HCT116 (cell line): Measurements from ENCODE around the gene FCMR. TPM values are rescaled to one million over a fixed set of nuclear protein-coding genes. Genes with fewer than 3 reads are reported as not detected.

Source experiments
- ATAC-seq: fragments of 200-7000 bp; cut with Tn5 transposase; 2 replicates; pipeline ENCODE4 v1.9.1; 2020; ENCODE audit warnings: mild to moderate bottlenecking, moderate library complexity
- BruUV-seq: library from RNA; stranded (reverse); fragments of 400-500 nt; replicated peaks from 2 replicates; lab custom pipeline; 2021; lab: Mats Ljungman, UMichigan
- CTCF ChIA-PET: fragments of 300-600 bp; sonication (Branson Sonifier 250); formaldehyde crosslinking; loops from one replicate; lab custom pipeline; 2021; ENCODE audit warnings: antibody characterized with exemption; lab: Charles Lee
- POLR2A ChIA-PET: fragments of 300-600, 350-600 bp; sonication (Branson Sonifier 250); formaldehyde crosslinking; loops from one replicate; lab custom pipeline; 2021; ENCODE audit warnings: antibody characterized with exemption; lab: Charles Lee
- RAD21 ChIA-PET, 2 experiments: fragments of 300-600 bp; sonication (Branson Sonifier 250); formaldehyde crosslinking; loops; one replicate each; lab custom pipeline; 2023; ENCODE audit warnings: low total read pairs in 2 of 2; ENCODE audit not compliant: uncharacterized antibody in 2 of 2, unreplicated experiment in 2 of 2, low non-redundant PET in 1 of 2; lab: Charles Lee
- DNase-seq: peaks from one replicate; pipeline ENCODE4 v3.0.0-alpha.2; 2010; ENCODE audit warnings: low read depth, low spot score
- H2AFZ ChIP-seq: fragments of 200-600 bp; shearing (Covaris generic), sonication (generic); 2 replicates; pipeline ENCODE4 v1.6.1; 2017; ENCODE audit warnings: low read depth, mixed run types, mixed read lengths, antibody characterized with exemption, low read length; ENCODE audit not compliant: poor library complexity, severe bottlenecking
- H3K27ac ChIP-seq: 2 replicates; pipeline ENCODE4 v1.5.1; 2012; ENCODE audit warnings: low read depth, low read length
- H3K27me3 ChIP-seq: fragments of 200-600 bp; sonication (generic); 2 replicates; pipeline ENCODE4 v1.6.1; 2016; ENCODE audit warnings: mixed run types, low read length, mixed read lengths; ENCODE audit not compliant: insufficient read depth
- H3K36me3 ChIP-seq, 2 experiments: fragments of 200-500 bp in 1 of 2; fragments of 200-600 bp in 1 of 2; sonication (Bioruptor generic) in 1 of 2; sonication (generic) in 1 of 2; 2 replicates each; pipeline versions ENCODE4 v1.5.1 to v1.6.1; 2014 to 2016; ENCODE audit warnings: low read length in 2 of 2, inconsistent platforms in 1 of 2, mixed read lengths in 1 of 2, mixed run types in 1 of 2; ENCODE audit not compliant: insufficient read depth in 2 of 2, control insufficient read depth in 1 of 2
- H3K4me1 ChIP-seq, 2 experiments: fragments of 200-600 bp in 1 of 2; sonication (generic) in 1 of 2; 2 replicates each; pipeline versions ENCODE4 v1.5.1 to v1.6.1; 2012 to 2017; ENCODE audit warnings: low read length in 2 of 2, inconsistent platforms in 1 of 2, mild to moderate bottlenecking in 1 of 2, mixed read lengths in 1 of 2, mixed run types in 1 of 2, moderate library complexity in 1 of 2; ENCODE audit not compliant: insufficient read depth in 2 of 2, control insufficient read depth in 1 of 2
- H3K4me2 ChIP-seq: fragments of 200-600 bp; sonication (generic); 2 replicates; pipeline ENCODE4 v1.6.1; 2017; ENCODE audit warnings: mixed run types, low read length, mixed read lengths
- H3K4me3 ChIP-seq, 2 experiments: fragments of 200-600 bp in 1 of 2; sonication (generic) in 1 of 2; replicated peaks in 1 of 2; 2 replicates each; pipeline ENCODE4 v1.5.1; 2011 to 2016; ENCODE audit warnings: low read length in 2 of 2, control low read depth in 1 of 2, low read depth in 1 of 2, mild to moderate bottlenecking in 1 of 2, mixed read lengths in 1 of 2, mixed run types in 1 of 2
- H3K79me2 ChIP-seq: fragments of 200-600 bp; sonication (generic); 2 replicates; pipeline ENCODE4 v1.6.1; 2017; ENCODE audit warnings: mild to moderate bottlenecking, mixed run types, low read length, moderate library complexity, mixed read lengths; ENCODE audit not compliant: insufficient read depth
- H3K9ac ChIP-seq: fragments of 200-600 bp; sonication (generic); 2 replicates; pipeline ENCODE4 v1.6.1; 2016; ENCODE audit warnings: low read length, mixed read lengths
- H3K9me2 ChIP-seq: fragments of 200-600 bp; sonication (generic), shearing (Covaris generic); 2 replicates; pipeline ENCODE4 v1.6.1; 2017; ENCODE audit warnings: mixed run types, mild to moderate bottlenecking, moderate library complexity; ENCODE audit not compliant: insufficient read depth
- H3K9me3 ChIP-seq, 2 experiments: fragments of 200-500 bp in 1 of 2; fragments of 200-600 bp in 1 of 2; sonication (Bioruptor generic) in 1 of 2; sonication (generic) in 1 of 2; 2 replicates each; pipeline ENCODE4 v1.6.1; 2014 to 2017; ENCODE audit warnings: low read length in 2 of 2, mixed read lengths in 2 of 2, inconsistent platforms in 1 of 2, low read depth in 1 of 2, mild to moderate bottlenecking in 1 of 2, mixed run types in 1 of 2, moderate library complexity in 1 of 2; ENCODE audit not compliant: control insufficient read depth in 1 of 2, insufficient read depth in 1 of 2
- H4K20me1 ChIP-seq: fragments of 200-600 bp; sonication (generic), shearing (Covaris generic); 2 replicates; pipeline ENCODE4 v1.6.1; 2017; ENCODE audit warnings: mixed run types, mild to moderate bottlenecking, moderate library complexity; ENCODE audit not compliant: insufficient read depth
- CBX3 ChIP-seq: IDR thresholded peaks from 2 replicates; pipeline ENCODE4 v1.6.1; 2012; ENCODE audit warnings: low read depth
- RAD21 ChIP-seq: IDR thresholded peaks from 2 replicates; pipeline ENCODE4 v1.6.1; 2012; ENCODE audit warnings: low read depth, mild to moderate bottlenecking
- intact Hi-C: fragments of 100-400 bp; cut with micrococcal nuclease; formaldehyde crosslinking; loops from 2 replicates; pipeline ENCODE4 v1.10.0; 2022
- total RNA-seq: library from RNA; stranded (reverse); gene quantifications from one replicate; pipeline ENCODE4 v1.2.1, GENCODE V29; 2021; ENCODE audit not compliant: unreplicated experiment
- TF ChIP-seq, protein P1 (sequence below), 3 experiments: fragments of 200-600 bp in 1 of 3; sonication (generic) in 1 of 3; IDR thresholded peaks in 2 of 3; conservative IDR thresholded peaks in 1 of 3; 2 replicates each; pipeline ENCODE4 v1.5.1; 2012 to 2017; ENCODE audit warnings: low read depth in 2 of 3, low read length in 2 of 3, antibody characterized with exemption in 1 of 3, borderline replicate concordance in 1 of 3, control low read depth in 1 of 3, mild to moderate bottlenecking in 1 of 3, mixed read lengths in 1 of 3, mixed run types in 1 of 3, moderate library complexity in 1 of 3; ENCODE audit not compliant: insufficient read depth in 1 of 3

Gene FCMR
- total RNA-seq, 1 experiment from 2014 or later = 0.61 TPM

DNA sequence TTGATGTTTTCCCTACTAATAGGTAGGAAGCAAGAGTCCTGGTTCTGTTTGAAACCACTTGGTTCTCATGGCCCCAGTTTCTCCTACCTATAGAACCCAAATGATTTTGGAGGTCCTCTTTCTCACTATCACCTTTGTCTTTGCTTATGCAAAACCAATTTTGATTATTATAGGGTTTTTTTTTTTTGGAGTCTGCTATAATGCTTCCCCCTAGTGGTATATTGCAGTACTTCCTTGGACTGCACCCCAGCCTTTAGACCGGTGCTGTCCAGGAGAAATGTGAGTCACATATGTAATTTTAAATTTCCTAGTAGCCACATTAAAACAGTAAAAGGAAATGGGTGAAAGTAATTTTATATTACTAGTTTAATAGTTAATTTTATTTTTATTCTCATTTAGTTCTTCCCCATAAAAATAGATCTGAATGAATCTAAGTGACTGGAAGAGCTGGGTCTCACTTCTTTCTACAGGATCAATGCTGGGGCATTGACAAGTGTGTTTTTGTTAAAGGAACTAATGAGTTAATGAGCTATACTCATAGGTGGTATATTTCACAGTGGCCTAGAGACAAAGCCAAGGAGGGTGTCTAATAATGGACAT, 10.6 kb downstream of the FCMR start:
- CTCF ChIA-PET = interaction anchor here (0.7 to 3.0 kb wide), 15 partner anchors 16 to 432 kb away, joined by 3 to 48 read pairs (median 6); partner anchors contain the start of gene PFKFB2
- H3K4me2 ChIP-seq = no peak overlapping the region
- no peak overlapping the region for H3K27ac ChIP-seq

More for the DNA sequence above, 10.6 kb downstream of the FCMR start:
- Histone ChIP-seq H3K4me3 (no peak overlapping the region), H3K79me2 (no peaks in the 10 kb centered on the region), H3K9me2 (no peaks in the 10 kb centered on the region), H3K4me1 (peaks cover 0 to 28% of the 10 kb centered on the region in 2 experiments; a peak in 2 of 4 replicates), H3K36me3 (no peaks in the 10 kb centered on the region), H3K27me3 (no peaks in the 10 kb centered on the region; the same call in 1 of the 2 replicates), H4K20me1 (no peaks in the 10 kb centered on the region), H3K9ac (no peak overlapping the region), H3K9me3 (no peaks in the 10 kb centered on the region), H2AFZ (no peak overlapping the region)
- TF ChIP-seq CBX3 (no peak), RAD21 (peak; percentile 69)
- TF ChIP-seq, protein P1, sequence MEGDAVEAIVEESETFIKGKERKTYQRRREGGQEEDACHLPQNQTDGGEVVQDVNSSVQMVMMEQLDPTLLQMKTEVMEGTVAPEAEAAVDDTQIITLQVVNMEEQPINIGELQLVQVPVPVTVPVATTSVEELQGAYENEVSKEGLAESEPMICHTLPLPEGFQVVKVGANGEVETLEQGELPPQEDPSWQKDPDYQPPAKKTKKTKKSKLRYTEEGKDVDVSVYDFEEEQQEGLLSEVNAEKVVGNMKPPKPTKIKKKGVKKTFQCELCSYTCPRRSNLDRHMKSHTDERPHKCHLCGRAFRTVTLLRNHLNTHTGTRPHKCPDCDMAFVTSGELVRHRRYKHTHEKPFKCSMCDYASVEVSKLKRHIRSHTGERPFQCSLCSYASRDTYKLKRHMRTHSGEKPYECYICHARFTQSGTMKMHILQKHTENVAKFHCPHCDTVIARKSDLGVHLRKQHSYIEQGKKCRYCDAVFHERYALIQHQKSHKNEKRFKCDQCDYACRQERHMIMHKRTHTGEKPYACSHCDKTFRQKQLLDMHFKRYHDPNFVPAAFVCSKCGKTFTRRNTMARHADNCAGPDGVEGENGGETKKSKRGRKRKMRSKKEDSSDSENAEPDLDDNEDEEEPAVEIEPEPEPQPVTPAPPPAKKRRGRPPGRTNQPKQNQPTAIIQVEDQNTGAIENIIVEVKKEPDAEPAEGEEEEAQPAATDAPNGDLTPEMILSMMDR (IDR thresholded peaks at IDR 0.05 in 2 of 3, conservative IDR thresholded peaks at IDR 0.05 in 1 of 3; ENCODE audit: borderline replicate concordance in 1 of 3, insufficient read depth in 1 of 3, low read depth in 2 of 3, low read length in 2 of 3) = peak; percentile 72 to 79 (median 74); a peak in 5 of 6 replicates
- POLR2A ChIA-PET = no interaction called here
- no peak for DNase-seq
- RAD21 ChIA-PET = interaction anchor here (1.0 to 1.7 kb wide), 2 partner anchors 102 kb away, joined by 3 to 8 read pairs; no protein-coding TSS in a partner anchor
- intact Hi-C loops = loop anchor here (2.0 to 5.0 kb wide), 4 partner anchors 72 to 434 kb away; no protein-coding TSS in a partner anchor
- no peak for ATAC-seq
- no TSS peak for BruUV-seq
